Loucy (cell line): Measurements from ENCODE around the gene SORCS2.

Experiments used
- H2AFZ ChIP-seq: fragments of 200-600 bp; sonication (generic); 2 replicates; pipeline ENCODE4 v1.6.0; 2016; ENCODE audit warnings: antibody characterized with exemption, mild to moderate bottlenecking, low read length, moderate library complexity
- H3F3A ChIP-seq: fragments of 200-600 bp; 2 replicates; pipeline ENCODE4 v1.6.0; 2016; ENCODE audit warnings: antibody characterized with exemption, low read depth, mild to moderate bottlenecking
- H3K27me3 ChIP-seq: fragments of 200-600 bp; sonication (generic); 2 replicates; pipeline ENCODE4 v1.6.1; 2014; ENCODE audit warnings: low read length, mild to moderate bottlenecking; ENCODE audit not compliant: insufficient read depth, poor library complexity, severe bottlenecking
- H3K36me3 ChIP-seq: fragments of 200-600 bp; sonication (generic); 2 replicates; pipeline ENCODE4 v1.6.1; 2016; ENCODE audit warnings: low read length; ENCODE audit not compliant: insufficient read depth
- H3K4me1 ChIP-seq: fragments of 200-600 bp; sonication (generic); 2 replicates; pipeline ENCODE4 v1.5.1; 2014; ENCODE audit warnings: low read length, mild to moderate bottlenecking; ENCODE audit not compliant: insufficient read depth, poor library complexity, severe bottlenecking
- H3K4me2 ChIP-seq: fragments of 200-600 bp; sonication (generic); 2 replicates; pipeline ENCODE4 v1.6.0; 2014; ENCODE audit warnings: antibody characterized with exemption, low read length, low read depth, mild to moderate bottlenecking; ENCODE audit not compliant: poor library complexity, severe bottlenecking
- H3K4me3 ChIP-seq: fragments of 200-600 bp; sonication (generic); 2 replicates; pipeline ENCODE4 v1.5.1; 2014; ENCODE audit warnings: low read length, mild to moderate bottlenecking, mixed read lengths; ENCODE audit not compliant: poor library complexity, severe bottlenecking
- H3K79me2 ChIP-seq: fragments of 200-600 bp; sonication (generic); 2 replicates; pipeline ENCODE4 v1.6.1; 2014; ENCODE audit warnings: low read length; ENCODE audit not compliant: insufficient read depth
- H3K9ac ChIP-seq: fragments of 200-600 bp; sonication (generic); 2 replicates; pipeline ENCODE4 v1.6.0; 2014; ENCODE audit warnings: mild to moderate bottlenecking, low read depth, low read length, moderate library complexity; ENCODE audit not compliant: poor library complexity, severe bottlenecking
- H3K9me2 ChIP-seq: fragments of 200-600 bp; sonication (generic); replicated peaks from 2 replicates; pipeline ENCODE4 v1.6.1; 2016; ENCODE audit warnings: low read depth, low read length, mixed read lengths
- H3K9me3 ChIP-seq: fragments of 200-600 bp; sonication (generic); 2 replicates; pipeline ENCODE4 v1.6.1; 2014; ENCODE audit warnings: mild to moderate bottlenecking, antibody characterized with exemption, low read length, low read depth; ENCODE audit not compliant: insufficient read depth
- H4K20me1 ChIP-seq: fragments of 200-600 bp; sonication (generic); 2 replicates; pipeline ENCODE4 v1.6.0; 2014; ENCODE audit warnings: antibody characterized with exemption, low read length, mild to moderate bottlenecking; ENCODE audit not compliant: insufficient read depth, poor library complexity, severe bottlenecking
- CTCF ChIP-seq: fragments of 200-600 bp; sonication (generic); conservative IDR thresholded peaks from 2 replicates; pipeline ENCODE4 v1.5.1; 2014; ENCODE audit warnings: mild to moderate bottlenecking, antibody characterized with exemption, low read length
- EZH2phosphoT487 ChIP-seq: fragments of 200-600 bp; IDR thresholded peaks from 2 replicates; pipeline ENCODE4 v1.6.1; 2018; ENCODE audit warnings: antibody characterized with exemption, mild to moderate bottlenecking, moderate library complexity, borderline replicate concordance

The SORCS2 gene

GRCh38 chr4:7572894-7573293 lies 380.6 kb downstream of the SORCS2 start:
- H3K4me3 ChIP-seq: no peak overlapping the region
- H3K4me1 ChIP-seq: no peaks in the 10 kb centered on the region
- peaks cover 4% of the 10 kb centered on the region; the same call in 1 of the 2 replicates for H3K9me3 ChIP-seq
- H3K9me2 ChIP-seq: no peaks in the 10 kb centered on the region
- no peaks in the 10 kb centered on the region for H3K36me3 ChIP-seq
- no peaks in the 10 kb centered on the region for H4K20me1 ChIP-seq
- no peak overlapping the region for H2AFZ ChIP-seq
- H3K4me2 ChIP-seq: no peak overlapping the region
- H3K27me3 ChIP-seq: no peaks in the 10 kb centered on the region
- TF ChIP-seq EZH2phosphoT487 (no peak), CTCF (no peak)
- no peaks in the 10 kb centered on the region for H3F3A ChIP-seq
- H3K9ac ChIP-seq: no peak overlapping the region
- H3K79me2 ChIP-seq: no peaks in the 10 kb centered on the region

- H3K4me2 ChIP-seq: no peak overlapping the region
- TF ChIP-seq CTCF: no peak
- H3K36me3 ChIP-seq: no peaks in the 10 kb centered on the region
- no peaks in the 10 kb centered on the region for H3F3A ChIP-seq
- H3K4me3 ChIP-seq: no peak overlapping the region
- no peaks in the 10 kb centered on the region for H3K27me3 ChIP-seq
- H3K9me2 ChIP-seq: no peaks in the 10 kb centered on the region
- no peaks in the 10 kb centered on the region for H4K20me1 ChIP-seq
- no peak overlapping the region for H3K9ac ChIP-seq
- H2AFZ ChIP-seq: no peak overlapping the region
- no peaks in the 10 kb centered on the region for H3K4me1 ChIP-seq
- no peaks in the 10 kb centered on the region; the same call in 1 of the 2 replicates for H3K9me3 ChIP-seq
- H3K79me2 ChIP-seq: no peaks in the 10 kb centered on the region
These were observed 381.3 kb downstream of the SORCS2 start for GRCh38 chr4:7573576-7574091.

GRCh38 chr4:7574287-7575014 lies 382.1 kb downstream of the SORCS2 start:
- TF ChIP-seq CTCF (no peak), EZH2phosphoT487 (no peak)
- Histone ChIP-seq H2AFZ (no peak overlapping the region), H3F3A (no peaks in the 10 kb centered on the region), H3K36me3 (no peaks in the 10 kb centered on the region), H3K9me3 (no peaks in the 10 kb centered on the region; the same call in 1 of the 2 replicates), H3K9ac (no peak overlapping the region), H3K4me1 (no peaks in the 10 kb centered on the region), H3K9me2 (no peaks in the 10 kb centered on the region), H3K27me3 (no peaks in the 10 kb centered on the region), H3K4me2 (no peak overlapping the region), H4K20me1 (no peaks in the 10 kb centered on the region), H3K4me3 (no peak overlapping the region), H3K79me2 (no peaks in the 10 kb centered on the region)
